Neural crest cell (in vitro differentiated cells): ENCODE data around the gene KRT39. TPM values are rescaled to one million over a fixed set of nuclear protein-coding genes. Genes with fewer than 3 reads are reported as not detected.
"Not testable (repeated sequence)": the region's sequence is repeated elsewhere in the genome, so short reads cannot be mapped to it uniquely, and the experiment has no call there.

Experiments used
- DNase-seq: peaks from one replicate; pipeline ENCODE4 v3.0.0; 2021; ENCODE audit warnings: low read depth, mixed read lengths, low spot score
- H3K27ac Mint-ChIP-seq: one replicate; pipeline ENCODE4 v1.8.0; 2021; ENCODE audit warnings: mild to moderate bottlenecking, mixed read lengths; ENCODE audit not compliant: unreplicated experiment
- H3K27me3 Mint-ChIP-seq: 2 replicates; pipeline ENCODE4 v1.8.0; 2021; ENCODE audit warnings: low read depth, mild to moderate bottlenecking, mixed read lengths
- H3K36me3 Mint-ChIP-seq: 2 replicates; pipeline ENCODE4 v1.8.0; 2021; ENCODE audit warnings: low read depth, mild to moderate bottlenecking, mixed read lengths
- H3K4me1 Mint-ChIP-seq: 2 replicates; pipeline ENCODE4 v1.8.0; 2021; ENCODE audit warnings: mixed read lengths
- H3K4me3 Mint-ChIP-seq: one replicate; pipeline ENCODE4 v1.8.0; 2021; ENCODE audit warnings: mild to moderate bottlenecking, mixed read lengths
- H3K9me3 Mint-ChIP-seq: 2 replicates; pipeline ENCODE4 v1.8.0; 2021; ENCODE audit warnings: mixed read lengths
- CTCF ChIP-seq: fragments of 200-600 bp; sonication (generic); conservative IDR thresholded peaks from 2 replicates; pipeline ENCODE4 v1.5.0; 2021; ENCODE audit warnings: antibody characterized with exemption, mild to moderate bottlenecking
- total RNA-seq: library from RNA; stranded (reverse); gene quantifications from 2 replicates; pipeline ENCODE4 v1.2.1, GENCODE V29; 2021

The KRT39 gene
- total RNA-seq, 1 donor from 2014 or later, result not detected

GRCh38 chr17:41002814-41003213 is 36.1 kb upstream of the KRT39 start:
- Mint-ChIP-seq H3K4me3 (no peak overlapping the region), H3K36me3 (no peaks in the 10 kb centered on the region), H3K27me3 (peaks cover 6% of the 10 kb centered on the region), H3K27ac (no peak overlapping the region), H3K4me1 (no peaks in the 10 kb centered on the region), H3K9me3 (no peaks in the 10 kb centered on the region)
- TF ChIP-seq CTCF, result no peak
- no peak for DNase-seq

- H3K36me3 Mint-ChIP-seq, result no peaks in the 10 kb centered on the region
- no peak for TF ChIP-seq CTCF
- no peak overlapping the region for H3K4me3 Mint-ChIP-seq
- no peaks in the 10 kb centered on the region for H3K4me1 Mint-ChIP-seq
- H3K27me3 Mint-ChIP-seq, result peaks cover 14% of the 10 kb centered on the region
- H3K27ac Mint-ChIP-seq, result no peak overlapping the region
- no peaks in the 10 kb centered on the region for H3K9me3 Mint-ChIP-seq
- no peak for DNase-seq
These were observed 35.0 kb upstream of the KRT39 start for GRCh38 chr17:41001795-41002194.

GRCh38 chr17:40999563-40999962 is 32.8 kb upstream of the KRT39 start, which contains the start of gene KRTAP3-2:
KRTAP3-2 (minus strand) TSS chr17:40999906; CDS start chr17:40999853, 53 bp downstream.
- H3K27ac Mint-ChIP-seq, result not testable (repeated sequence)

GRCh38 chr17:40997361-40997760 is 30.6 kb upstream of the KRT39 start:
- DNase-seq, result no peak
- Mint-ChIP-seq H3K9me3 (no peaks in the 10 kb centered on the region), H3K27me3 (peaks cover 15% of the 10 kb centered on the region), H3K36me3 (no peaks in the 10 kb centered on the region), H3K4me3 (no peak overlapping the region), H3K4me1 (peaks cover 4% of the 10 kb centered on the region), H3K27ac (no peak overlapping the region)
- no peak for TF ChIP-seq CTCF

More at GRCh38 chr17:40999563-40999962, 32.8 kb upstream of the KRT39 start, which contains the start of gene KRTAP3-2:
- not testable (repeated sequence) for H3K4me1 Mint-ChIP-seq, DNase-seq, H3K9me3 Mint-ChIP-seq, H3K4me3 Mint-ChIP-seq, H3K36me3 Mint-ChIP-seq
- H3K27me3 Mint-ChIP-seq, result peaks cover 18% of the 10 kb centered on the region

GRCh38 chr17:40996829-40997228 is 30.1 kb upstream of the KRT39 start:
- peaks cover 6% of the 10 kb centered on the region for H3K4me1 Mint-ChIP-seq
- H3K27ac Mint-ChIP-seq, result no peak overlapping the region
- H3K36me3 Mint-ChIP-seq, result no peaks in the 10 kb centered on the region
- TF ChIP-seq CTCF, result no peak
- H3K9me3 Mint-ChIP-seq, result no peaks in the 10 kb centered on the region
- peaks cover 15% of the 10 kb centered on the region for H3K27me3 Mint-ChIP-seq
- no peak overlapping the region for H3K4me3 Mint-ChIP-seq
- no peak for DNase-seq

GRCh38 chr17:40995116-40995515 is 28.4 kb upstream of the KRT39 start:
- Mint-ChIP-seq H3K9me3 (no peaks in the 10 kb centered on the region), H3K36me3 (no peaks in the 10 kb centered on the region), H3K27ac (no peak overlapping the region), H3K27me3 (peaks cover 15% of the 10 kb centered on the region), H3K4me3 (no peak overlapping the region), H3K4me1 (peaks cover 6% of the 10 kb centered on the region)
- DNase-seq, result no peak
- no peak for TF ChIP-seq CTCF
